Right lobe of liver (tissue), 6 donors: ENCODE data around the gene ADCY1. TPM values are rescaled to one million over a fixed set of nuclear protein-coding genes. Genes with fewer than 3 reads are reported as not detected.

Experiments
- ATAC-seq, 4 donors: fragments of 200-7000 bp; cut with Tn5 transposase; one replicate each; pipeline ENCODE4 v1.9.1; 2020; ENCODE audit warnings: mild to moderate bottlenecking in 4 of 4, moderate library complexity in 4 of 4
- DNase-seq, 3 donors: peaks; one replicate each; pipeline ENCODE4 v3.0.0-alpha.2; 2020
- H3K27ac ChIP-seq, 3 donors: fragments of 200-600 bp; one replicate each; pipeline ENCODE4 v1.8.0; 2022
- H3K27me3 ChIP-seq, 2 donors: fragments of 200-600 bp; one replicate each; pipeline ENCODE4 v1.8.0; 2022
- H3K36me3 ChIP-seq, 4 donors: fragments of 200-600 bp; sonication (generic) in 1 of 4; one replicate each; pipeline versions ENCODE4 v1.5.1 to v1.8.0; 2017 to 2022; ENCODE audit warnings: control low read depth in 1 of 4
- H3K4me1 ChIP-seq, 4 donors: fragments of 200-600 bp; sonication (generic) in 1 of 4; one replicate each; pipeline versions ENCODE4 v1.5.1 to v1.8.0; 2017 to 2022; ENCODE audit warnings: control low read depth in 1 of 4
- H3K4me3 ChIP-seq, 3 donors: fragments of 200-600 bp; one replicate each; pipeline ENCODE4 v1.8.0; 2022
- H3K9me3 ChIP-seq, 4 donors: fragments of 200-600 bp; sonication (generic) in 1 of 4; one replicate each; pipeline versions ENCODE4 v1.5.1 to v1.8.0; 2017 to 2022; ENCODE audit warnings: control low read depth in 1 of 4
- CTCF ChIP-seq, 4 donors: fragments of 200-600 bp in 3 of 4; fragments of 450-650 bp in 1 of 4; IDR thresholded peaks; one replicate each; pipeline versions ENCODE4 v1.5.1 to v1.8.0; 2016 to 2022; ENCODE audit warnings: antibody characterized with exemption in 4 of 4, mild to moderate bottlenecking in 2 of 4
- POLR2A ChIP-seq: fragments of 450-650 bp; IDR thresholded peaks from one replicate; pipeline ENCODE4 v1.6.1; 2017; ENCODE audit warnings: antibody characterized with exemption, mild to moderate bottlenecking
- WGBS: methylation state at CpG from one replicate; pipeline ENCODE4 v1.1.6; 2018; ENCODE audit warnings: low coverage, low lambda C conversion rate; ENCODE audit not compliant: insufficient coverage; ENCODE audit errors: missing lambda C conversion rate; 5-methylcytosine and 5-hydroxymethylcytosine counted together
- intact Hi-C, 2 donors: fragments of 100-400 bp; cut with DNase I; formaldehyde crosslinking; loops; one replicate each; pipeline versions ENCODE4 v1.11.2 to v1.14.1; 2022
- total RNA-seq, 6 experiments: library from RNA; depleted of rRNA in 2 of 6; stranded (reverse); fragments of >200 nt in 2 of 6; fragmentation: NEBNext Ultra II Directional in 3 of 6; extraction: Animal tissue kit (Norgen Biotek cat#: 25700) in 3 of 6; gene quantifications; one replicate each; pipeline versions ENCODE4 v1.1.0 to v1.2.4, GENCODE V29; 2016 to 2023
- donor health status: DM: no; HTN: yes; CAD: no.
- donor health status: DM: no; HTN: no; CAD: no.
- donor health status: DM: no; HTN: no; CAD: no.
- donor health status: DM: no; HTN: yes; CAD: no.
- donor health status: DM: no; HTN: yes; CAD: no.

The ADCY1 gene
- total RNA-seq, 6 experiments from 2014 or later: 7.2 to 17.6 (median 9.3) TPM

- H3K4me1 ChIP-seq: no peaks in the 10 kb centered on the region
- WGBS: 100% methylated on average over 1 of the region's 4 CpGs
- no peaks in the 10 kb centered on the region for H3K36me3 ChIP-seq
- intact Hi-C loops: no loop called here
- H3K27ac ChIP-seq: no peak overlapping the region
- no peak for TF ChIP-seq POLR2A
- TF ChIP-seq CTCF (IDR thresholded peaks at IDR 0.05): no peak
- H3K27me3 ChIP-seq: no peaks in the 10 kb centered on the region
- H3K9me3 ChIP-seq: no peaks in the 10 kb centered on the region
- ATAC-seq (no peak), DNase-seq (peak in 1 of 3 donors; percentile 23)
- H3K4me3 ChIP-seq: no peak overlapping the region
Measured at GRCh38 chr7:45653209-45653907, 79.2 kb downstream of the ADCY1 start.

GRCh38 chr7:45654341-45654740 is 80.2 kb downstream of the ADCY1 start:
- 81% methylated on average over 3 of the region's 5 CpGs for WGBS
- H3K4me1 ChIP-seq: no peaks in the 10 kb centered on the region
- intact Hi-C loops: no loop called here
- H3K9me3 ChIP-seq: no peaks in the 10 kb centered on the region
- ATAC-seq (no peak), DNase-seq (no peak)
- H3K27ac ChIP-seq: no peak overlapping the region
- H3K36me3 ChIP-seq: no peaks in the 10 kb centered on the region
- no peaks in the 10 kb centered on the region for H3K27me3 ChIP-seq
- H3K4me3 ChIP-seq: no peak overlapping the region
- no peak for TF ChIP-seq POLR2A
- TF ChIP-seq CTCF (IDR thresholded peaks at IDR 0.05): no peak

GRCh38 chr7:45655539-45655938 is 81.4 kb downstream of the ADCY1 start:
- DNase-seq: no peak
- Histone ChIP-seq H3K4me3 (no peak overlapping the region), H3K36me3 (no peaks in the 10 kb centered on the region), H3K9me3 (no peaks in the 10 kb centered on the region), H3K4me1 (no peaks in the 10 kb centered on the region), H3K27ac (no peak overlapping the region), H3K27me3 (no peaks in the 10 kb centered on the region)
- ATAC-seq: no peak
- intact Hi-C loops: no loop called here
- WGBS: 84% methylated on average over 10 of the region's 10 CpGs
- no peak for TF ChIP-seq POLR2A
- TF ChIP-seq CTCF (IDR thresholded peaks at IDR 0.05): no peak

- Histone ChIP-seq H3K36me3 (no peaks in the 10 kb centered on the region), H3K27me3 (no peaks in the 10 kb centered on the region), H3K27ac (no peak overlapping the region), H3K4me1 (no peaks in the 10 kb centered on the region), H3K4me3 (no peak overlapping the region), H3K9me3 (no peaks in the 10 kb centered on the region)
- intact Hi-C loops: no loop called here
- ATAC-seq (no peak), DNase-seq (peak in 1 of 3 donors; percentile 11)
- WGBS: no CpG with 5 or more reads among the region's 2 CpGs
- TF ChIP-seq POLR2A (no peak), CTCF (IDR thresholded peaks at IDR 0.05) (no peak)
Measured at GRCh38 chr7:45656431-45656830, 82.3 kb downstream of the ADCY1 start.
